Mucosa of rectum (tissue), 2 donors: ENCODE data around the gene SMPDL3A.

Source experiments
- H3K27ac ChIP-seq, 2 donors: one replicate each; pipeline ENCODE4 v1.7.0; 2013; ENCODE audit warnings: inconsistent platforms in 2 of 2, low read depth in 2 of 2, low read length in 2 of 2
- H3K27me3 ChIP-seq, 2 donors: one replicate each; pipeline ENCODE4 v1.7.0; 2013; ENCODE audit warnings: low read length in 2 of 2; ENCODE audit not compliant: control insufficient read depth in 2 of 2, insufficient read depth in 2 of 2
- H3K36me3 ChIP-seq, 2 donors: one replicate each; pipeline ENCODE4 v1.7.0; 2013; ENCODE audit warnings: low read length in 2 of 2; ENCODE audit not compliant: control insufficient read depth in 2 of 2, insufficient read depth in 2 of 2
- H3K4me1 ChIP-seq, 2 donors: one replicate each; pipeline ENCODE4 v1.7.0; 2013; ENCODE audit warnings: low read length in 2 of 2, mild to moderate bottlenecking in 1 of 2; ENCODE audit not compliant: control insufficient read depth in 2 of 2, insufficient read depth in 2 of 2
- H3K4me3 ChIP-seq, 2 donors: one replicate each; pipeline ENCODE4 v1.7.0; 2013; ENCODE audit warnings: low read length in 2 of 2
- H3K9ac ChIP-seq, 2 donors: one replicate each; pipeline ENCODE4 v1.7.0; 2013; ENCODE audit warnings: low read length in 2 of 2, low read depth in 1 of 2, mild to moderate bottlenecking in 1 of 2
- H3K9me3 ChIP-seq, 2 donors: one replicate each; pipeline ENCODE4 v1.7.0; 2013; ENCODE audit warnings: low read length in 2 of 2; ENCODE audit not compliant: control insufficient read depth in 2 of 2
- donor health status: healthy.
- donor health status: Normal muscosa, but diverticular disease.

The SMPDL3A gene

DNA sequence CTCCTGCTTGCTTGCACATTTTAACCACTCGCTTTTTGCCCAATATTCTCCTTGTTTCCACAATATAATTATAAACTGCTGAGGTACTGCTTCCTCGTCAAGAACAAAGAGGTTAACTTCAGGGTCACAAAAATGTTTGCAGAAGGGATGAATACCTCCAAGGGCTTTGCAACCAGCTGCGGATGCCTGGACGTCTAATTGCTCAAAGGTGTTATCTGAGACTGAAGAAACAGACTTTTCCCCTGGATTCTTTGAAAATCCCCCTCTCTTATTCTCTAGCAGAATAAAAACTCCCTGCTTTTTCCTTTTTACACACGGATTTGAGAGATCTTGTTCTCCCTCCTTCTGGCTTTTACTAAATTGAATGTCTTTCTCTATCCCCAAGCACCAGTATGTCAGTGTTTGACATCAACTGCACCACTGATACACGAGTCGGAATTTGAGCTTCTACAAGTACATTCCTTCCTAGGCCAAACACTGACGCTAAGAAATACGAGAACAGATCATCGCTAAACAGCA, 336 bp upstream of the SMPDL3A start:
- Histone ChIP-seq H3K27ac (peak overlapping the region; percentile 93 to 99), H3K9me3 (no peaks in the 10 kb centered on the region), H3K4me1 (peaks cover 22 to 43% of the 10 kb centered on the region in 2 donors), H3K9ac (peak overlapping the region; percentile 90 to 99), H3K4me3 (peak overlapping the region; percentile 97 to 98), H3K36me3 (no peaks in the 10 kb centered on the region), H3K27me3 (no peaks in the 10 kb centered on the region)

- H3K4me1 ChIP-seq = peaks cover 22 to 43% of the 10 kb centered on the region in 2 donors
- no peaks in the 10 kb centered on the region for H3K9me3 ChIP-seq
- H3K36me3 ChIP-seq = no peaks in the 10 kb centered on the region
- H3K9ac ChIP-seq = peak overlapping the region; percentile 90 to 99
- no peaks in the 10 kb centered on the region for H3K27me3 ChIP-seq
- H3K27ac ChIP-seq = peak overlapping the region; percentile 93 to 99
- peak overlapping the region; percentile 97 to 98 for H3K4me3 ChIP-seq
Measured at GRCh38 chr6:122790028-122790422, 967 bp downstream of the SMPDL3A start.

DNA sequence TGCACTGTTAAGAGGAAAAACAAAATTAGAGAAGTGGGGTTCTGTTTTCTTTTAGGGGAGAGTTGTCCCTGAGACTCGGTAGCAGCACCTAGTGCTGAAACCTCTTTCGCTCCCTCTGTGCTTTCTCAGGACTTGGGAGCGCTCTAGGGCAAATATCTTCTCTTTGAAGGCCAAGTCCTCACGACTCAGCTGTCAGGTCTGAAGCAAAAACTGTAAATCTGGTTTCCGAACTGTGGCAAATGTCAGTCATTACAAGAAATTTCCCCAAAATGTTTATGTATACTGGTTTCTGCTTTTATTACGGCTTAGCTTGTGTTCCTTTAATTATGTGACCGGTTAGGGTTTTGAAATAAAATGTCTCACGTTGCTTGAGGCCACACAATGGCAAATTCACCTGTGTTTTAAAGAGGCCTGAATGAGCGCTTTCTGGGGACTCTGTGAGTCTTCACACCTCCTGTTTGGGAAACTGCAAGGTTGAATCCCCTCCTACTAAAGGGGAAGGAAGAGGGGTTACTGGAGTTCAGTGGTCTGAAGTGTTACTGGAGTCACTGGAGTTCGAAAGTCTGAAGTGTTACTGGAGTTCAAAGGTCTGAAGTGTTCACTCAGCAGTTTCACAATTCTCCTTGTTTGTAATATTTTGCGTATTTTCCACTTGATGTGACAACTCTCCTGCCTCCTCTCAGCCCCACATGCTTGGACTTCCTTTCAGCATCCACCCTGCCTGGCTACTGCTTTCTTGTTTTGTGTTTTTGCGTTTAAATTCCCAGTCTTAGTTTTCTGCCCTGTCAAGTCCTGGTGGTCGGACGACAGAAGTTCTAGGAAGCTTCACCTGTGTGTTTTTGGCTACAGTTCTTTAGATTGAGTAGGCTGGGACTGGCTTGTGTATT, 1.6 kb downstream of the SMPDL3A start:
- peaks cover 22 to 43% of the 10 kb centered on the region in 2 donors for H3K4me1 ChIP-seq
- H3K27ac ChIP-seq = peak overlapping the region; percentile 93 to 99
- peak overlapping the region; percentile 90 to 99 for H3K9ac ChIP-seq
- H3K27me3 ChIP-seq = no peaks in the 10 kb centered on the region
- H3K36me3 ChIP-seq = no peaks in the 10 kb centered on the region
- H3K9me3 ChIP-seq = no peaks in the 10 kb centered on the region
- H3K4me3 ChIP-seq = peak overlapping the region; percentile 97 to 98

GRCh38 chr6:122791310-122791679, 2.2 kb downstream of the SMPDL3A start:
- Histone ChIP-seq H3K9me3 (no peaks in the 10 kb centered on the region), H3K9ac (peak overlapping the region; percentile 90 to 99), H3K36me3 (no peaks in the 10 kb centered on the region), H3K4me1 (peaks cover 22 to 43% of the 10 kb centered on the region in 2 donors), H3K27me3 (no peaks in the 10 kb centered on the region), H3K4me3 (peak overlapping the region; percentile 97 to 98), H3K27ac (peak overlapping the region; percentile 93 to 99)

- H3K4me3 ChIP-seq = peak overlapping the region in 1 of 2 donors; percentile 22
- no peaks in the 10 kb centered on the region for H3K9me3 ChIP-seq
- peaks cover 22 to 50% of the 10 kb centered on the region in 2 donors for H3K4me1 ChIP-seq
- peak overlapping the region; percentile 93 to 99 for H3K27ac ChIP-seq
- H3K27me3 ChIP-seq = no peaks in the 10 kb centered on the region
- H3K9ac ChIP-seq = peak overlapping the region; percentile 43 to 48
- H3K36me3 ChIP-seq = no peaks in the 10 kb centered on the region
Measured at GRCh38 chr6:122792766-122793165, 3.7 kb downstream of the SMPDL3A start.

- Histone ChIP-seq H3K27me3 (no peaks in the 10 kb centered on the region), H3K4me1 (peaks cover 23 to 43% of the 10 kb centered on the region in 2 donors), H3K9me3 (no peaks in the 10 kb centered on the region), H3K4me3 (peak overlapping the region in 1 of 2 donors; percentile 6), H3K27ac (peak overlapping the region; percentile 83 to 89), H3K36me3 (peaks cover 0 to 5% of the 10 kb centered on the region in 2 donors), H3K9ac (peak overlapping the region in 1 of 2 donors; percentile 37)
Measured at GRCh38 chr6:122797537-122797936, 8.5 kb downstream of the SMPDL3A start.

- Histone ChIP-seq H3K4me1 (peaks cover 18 to 37% of the 10 kb centered on the region in 2 donors), H3K27ac (peak overlapping the region; percentile 83 to 89)
Measured at GRCh38 chr6:122798099-122798641, 9.1 kb downstream of the SMPDL3A start.

DNA sequence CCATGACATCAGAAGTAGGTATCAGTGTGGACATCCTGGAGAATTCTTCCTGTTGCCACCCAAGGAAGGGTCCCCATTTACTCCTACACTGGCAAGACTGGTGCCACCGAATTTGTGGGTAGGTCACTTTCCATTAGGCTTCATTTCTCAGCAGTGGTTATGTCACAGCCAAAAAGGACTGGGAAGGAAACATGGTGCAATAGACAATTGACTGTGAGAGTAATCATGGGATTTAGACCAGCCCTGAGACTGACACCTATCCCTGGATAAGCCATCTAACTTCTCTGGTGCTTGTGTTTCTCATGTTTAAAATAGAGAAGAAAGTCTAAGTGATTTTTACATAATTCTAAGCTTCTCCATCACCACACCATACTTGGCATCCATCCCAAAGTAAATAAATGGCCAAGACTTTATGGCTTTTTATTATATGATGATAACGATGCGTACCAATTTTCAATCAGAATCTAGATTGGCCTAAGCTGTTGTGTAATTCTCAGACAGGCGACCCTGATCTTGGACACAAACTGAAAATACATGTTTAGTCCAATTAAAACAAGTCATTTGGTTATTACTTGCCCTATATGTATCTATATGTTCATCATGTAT, 10.2 kb downstream of the SMPDL3A start:
- Histone ChIP-seq H3K4me1 (peaks cover 17 to 33% of the 10 kb centered on the region in 2 donors), H3K9ac (peak overlapping the region in 1 of 2 donors; percentile 19), H3K27ac (peak overlapping the region; percentile 83 to 85), H3K4me3 (peak overlapping the region in 1 of 2 donors; percentile 20), H3K9me3 (no peaks in the 10 kb centered on the region), H3K27me3 (no peaks in the 10 kb centered on the region), H3K36me3 (peaks cover 0 to 5% of the 10 kb centered on the region in 2 donors)

More at GRCh38 chr6:122798099-122798641, 9.1 kb downstream of the SMPDL3A start:
- H3K27me3 ChIP-seq = no peaks in the 10 kb centered on the region
- H3K9ac ChIP-seq = peak overlapping the region in 1 of 2 donors; percentile 37
- peaks cover 0 to 5% of the 10 kb centered on the region in 2 donors for H3K36me3 ChIP-seq
- no peak overlapping the region for H3K4me3 ChIP-seq
- no peaks in the 10 kb centered on the region for H3K9me3 ChIP-seq

GRCh38 chr6:122799916-122800686, 11.0 kb downstream of the SMPDL3A start:
- Histone ChIP-seq H3K4me3 (no peak overlapping the region), H3K4me1 (peaks cover 17 to 33% of the 10 kb centered on the region in 2 donors), H3K9me3 (no peaks in the 10 kb centered on the region), H3K9ac (no peak overlapping the region), H3K27ac (peak overlapping the region in 1 of 2 donors; percentile 85), H3K27me3 (no peaks in the 10 kb centered on the region), H3K36me3 (peaks cover 5 to 7% of the 10 kb centered on the region in 2 donors)
